Tibial nerve (tissue), 4 donors: Measurements from ENCODE around the gene B9D1. TPM values are rescaled to one million over a fixed set of nuclear protein-coding genes. Genes with fewer than 3 reads are reported as not detected.

ENCODE experiments used
- DNase-seq, 2 donors: peaks; one replicate each; pipeline ENCODE4 v3.0.0-alpha.2; 2019; ENCODE audit warnings: low spot score in 2 of 2
- H3K27ac ChIP-seq, 4 donors: fragments of 200-600 bp; sonication (generic) in 3 of 4; one replicate each; pipeline ENCODE4 v1.5.1; 2017 to 2019; ENCODE audit warnings: mild to moderate bottlenecking in 1 of 4
- H3K27me3 ChIP-seq, 2 donors: fragments of 200-600 bp; sonication (generic) in 1 of 2; one replicate each; pipeline versions ENCODE4 v1.5.1 to v1.6.0; 2017 to 2019
- H3K36me3 ChIP-seq, 3 donors: fragments of 200-600 bp; sonication (generic); one replicate each; pipeline ENCODE4 v1.5.1; 2018 to 2019
- H3K4me1 ChIP-seq, 4 donors: fragments of 200-600 bp; sonication (generic) in 3 of 4; one replicate each; pipeline ENCODE4 v1.5.1; 2017 to 2019
- H3K4me3 ChIP-seq, 4 donors: fragments of 200-600 bp; sonication (generic) in 3 of 4; one replicate each; pipeline ENCODE4 v1.5.1; 2017 to 2019; ENCODE audit warnings: mild to moderate bottlenecking in 1 of 4, moderate library complexity in 1 of 4
- H3K9me3 ChIP-seq, 4 donors: fragments of 200-600 bp; sonication (generic) in 3 of 4; one replicate each; pipeline ENCODE4 v1.5.1; 2017 to 2019
- EP300 ChIP-seq, 2 donors: sonication (generic); formaldehyde crosslinking; IDR thresholded peaks; one replicate each; pipeline ENCODE4 v1.6.1; 2017; ENCODE audit warnings: antibody characterized with exemption in 2 of 2, mild to moderate bottlenecking in 1 of 2
- POLR2A ChIP-seq, 2 donors: fragments of 450-650 bp; IDR thresholded peaks; one replicate each; pipeline ENCODE4 v1.6.1; 2017; ENCODE audit warnings: antibody characterized with exemption in 2 of 2, mild to moderate bottlenecking in 2 of 2, moderate library complexity in 2 of 2
- WGBS, 2 donors: methylation state at CpG; one replicate each; pipeline ENCODE4 v1.1.5; 2018; 5-methylcytosine and 5-hydroxymethylcytosine counted together
- total RNA-seq, 4 donors: library from RNA; depleted of rRNA; stranded (reverse); fragments of >200 nt; gene quantifications; one replicate each; pipeline ENCODE4 v1.1.0, GENCODE V29; 2016
- TF ChIP-seq, protein P1 (sequence below), 5 experiments: fragments of 200-600 bp in 3 of 5; fragments of 450-650 bp in 2 of 5; sonication (generic) in 3 of 5; IDR thresholded peaks; one replicate each; pipeline ENCODE4 v1.5.1; 2016 to 2019; ENCODE audit warnings: antibody characterized with exemption in 5 of 5, mild to moderate bottlenecking in 3 of 5, moderate library complexity in 2 of 5

The B9D1 gene
- total RNA-seq, 4 donors from 2014 or later, result 21.6 to 65.4 (median 43.4) TPM

DNA sequence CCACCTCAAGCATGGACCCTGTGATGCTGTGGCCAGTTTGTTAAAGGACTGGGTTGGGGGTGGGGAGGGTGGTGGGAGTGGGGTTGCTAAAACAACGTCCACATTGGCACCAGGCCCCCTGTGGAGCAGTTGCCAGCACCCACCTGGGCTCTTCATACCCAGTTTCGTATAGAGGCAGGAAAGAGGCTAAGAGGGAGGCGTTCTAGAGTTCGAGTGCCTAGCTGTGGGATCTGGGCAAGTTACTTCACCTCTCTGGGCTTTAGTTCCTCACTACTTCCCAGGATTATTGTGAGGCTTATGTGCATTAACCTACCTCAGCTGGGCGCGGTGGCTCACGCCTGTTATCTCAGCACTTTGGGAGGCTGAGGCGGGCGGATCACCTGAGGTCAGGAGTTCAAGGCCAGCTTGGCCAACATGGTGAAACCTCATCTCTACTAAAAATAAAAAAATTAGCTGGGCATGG is 23.0 kb upstream of the B9D1 start:
- WGBS, 2 donors, result 84 to 85% methylated on average over 7 to 9 of the region's 9 CpGs
- Histone ChIP-seq H3K4me1 (peaks cover 3 to 97% (median 60%) of the 10 kb centered on the region in 4 donors), H3K4me3 (peak overlapping the region in 1 of 4 donors; percentile 6), H3K36me3 (peaks cover 2 to 41% (median 25%) of the 10 kb centered on the region in 3 donors), H3K27me3 (no peaks in the 10 kb centered on the region), H3K9me3 (no peaks in the 10 kb centered on the region), H3K27ac (peak overlapping the region; percentile 83 to 97 (median 96))
- TF ChIP-seq, protein P1, sequence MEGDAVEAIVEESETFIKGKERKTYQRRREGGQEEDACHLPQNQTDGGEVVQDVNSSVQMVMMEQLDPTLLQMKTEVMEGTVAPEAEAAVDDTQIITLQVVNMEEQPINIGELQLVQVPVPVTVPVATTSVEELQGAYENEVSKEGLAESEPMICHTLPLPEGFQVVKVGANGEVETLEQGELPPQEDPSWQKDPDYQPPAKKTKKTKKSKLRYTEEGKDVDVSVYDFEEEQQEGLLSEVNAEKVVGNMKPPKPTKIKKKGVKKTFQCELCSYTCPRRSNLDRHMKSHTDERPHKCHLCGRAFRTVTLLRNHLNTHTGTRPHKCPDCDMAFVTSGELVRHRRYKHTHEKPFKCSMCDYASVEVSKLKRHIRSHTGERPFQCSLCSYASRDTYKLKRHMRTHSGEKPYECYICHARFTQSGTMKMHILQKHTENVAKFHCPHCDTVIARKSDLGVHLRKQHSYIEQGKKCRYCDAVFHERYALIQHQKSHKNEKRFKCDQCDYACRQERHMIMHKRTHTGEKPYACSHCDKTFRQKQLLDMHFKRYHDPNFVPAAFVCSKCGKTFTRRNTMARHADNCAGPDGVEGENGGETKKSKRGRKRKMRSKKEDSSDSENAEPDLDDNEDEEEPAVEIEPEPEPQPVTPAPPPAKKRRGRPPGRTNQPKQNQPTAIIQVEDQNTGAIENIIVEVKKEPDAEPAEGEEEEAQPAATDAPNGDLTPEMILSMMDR (IDR thresholded peaks at IDR 0.05), result no peak
- TF ChIP-seq POLR2A (IDR thresholded peaks at IDR 0.05) (no peak), EP300 (IDR thresholded peaks at IDR 0.05) (no peak)
- DNase-seq, result no peak

DNA sequence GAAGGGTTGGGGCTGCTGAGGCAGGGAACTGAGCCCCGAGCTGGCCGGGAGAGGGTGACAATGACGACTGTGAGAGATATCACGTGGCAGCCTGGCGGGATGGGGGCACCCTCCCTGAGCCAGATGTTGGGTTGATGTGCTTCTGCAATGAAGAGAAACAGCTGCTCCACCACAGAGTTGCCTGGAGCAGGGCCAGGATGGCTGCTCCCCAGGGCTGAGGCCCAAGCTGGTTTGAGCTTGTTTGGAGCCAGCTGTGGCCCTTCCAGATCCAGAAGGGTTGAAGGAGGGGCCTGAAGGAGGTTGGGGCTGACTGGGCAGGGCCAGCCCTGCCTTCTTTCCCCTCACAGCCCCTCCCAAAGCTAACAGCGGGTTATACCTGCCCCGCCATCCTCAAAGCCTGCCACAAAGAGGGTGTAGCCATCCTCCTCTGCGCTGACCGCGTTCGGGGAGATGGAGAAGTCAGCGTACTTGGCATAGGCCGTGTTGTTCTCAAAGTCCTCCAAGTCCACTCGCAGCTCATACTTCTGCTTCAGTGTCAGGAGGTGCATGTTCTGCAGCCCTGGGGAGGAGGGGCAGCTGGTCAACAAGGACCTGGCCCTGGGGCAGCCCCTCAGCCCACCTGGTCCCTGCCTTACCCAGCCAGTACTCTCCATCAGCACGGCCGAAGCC is 22.3 kb upstream of the B9D1 start:
- Histone ChIP-seq H3K36me3 (peaks cover 2 to 48% (median 30%) of the 10 kb centered on the region in 3 donors), H3K9me3 (no peaks in the 10 kb centered on the region), H3K4me1 (peaks cover 3 to 97% (median 56%) of the 10 kb centered on the region in 4 donors), H3K4me3 (peak overlapping the region in 1 of 4 donors; percentile 6), H3K27ac (peak overlapping the region; percentile 83 to 97 (median 96)), H3K27me3 (no peaks in the 10 kb centered on the region)
- 28 to 40% methylated on average over 14 to 15 of the region's 16 CpGs for WGBS, 2 donors
- peak in 1 of 2 donors; percentile 27 for TF ChIP-seq POLR2A (IDR thresholded peaks at IDR 0.05)
- TF ChIP-seq, protein P1 (IDR thresholded peaks at IDR 0.05), result peak in 1 of 5 experiments; percentile 5
- TF ChIP-seq EP300 (IDR thresholded peaks at IDR 0.05), result peak; percentile 29 to 90
- peak; percentile 92 to 94 for DNase-seq

DNA sequence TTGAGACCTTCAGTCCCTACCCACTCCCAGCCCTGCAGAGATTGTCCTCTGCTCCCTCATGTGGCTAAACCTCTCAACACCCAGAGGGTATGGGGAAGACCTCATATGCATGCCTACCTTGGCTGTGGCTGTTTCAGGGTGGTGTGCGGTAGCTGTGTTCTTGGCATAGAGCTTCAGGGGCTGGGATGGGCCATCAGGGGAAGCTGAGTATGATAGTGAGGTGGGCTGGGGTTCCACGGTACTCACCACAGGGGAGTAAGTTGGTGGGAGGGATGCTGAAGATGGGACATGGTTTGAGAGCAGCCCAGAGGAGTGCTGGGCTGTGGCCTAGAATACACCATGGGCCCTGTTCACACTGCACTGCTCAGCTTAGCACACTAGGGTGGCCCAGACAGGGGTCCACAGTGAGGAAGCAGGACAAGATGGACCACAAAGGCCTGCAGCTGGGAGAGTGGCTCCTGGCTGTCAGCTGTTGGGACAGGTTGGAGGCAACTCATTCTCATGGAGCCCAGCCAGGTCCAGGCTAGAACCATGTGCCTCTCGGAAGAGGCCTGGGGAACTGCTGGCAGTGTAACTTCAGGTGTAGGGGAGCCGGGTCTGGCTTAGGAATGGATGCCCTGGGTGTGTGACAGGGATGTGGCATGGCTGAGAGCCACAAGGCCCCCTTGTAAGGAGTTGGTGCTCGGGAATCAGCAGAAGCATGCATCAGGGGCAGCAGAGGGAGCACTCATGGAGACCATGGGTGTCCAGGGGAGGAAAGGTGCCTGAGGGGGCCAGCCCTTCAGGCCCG is 21.4 kb upstream of the B9D1 start:
- Histone ChIP-seq H3K27ac (peak overlapping the region; percentile 83 to 97 (median 96)), H3K27me3 (no peaks in the 10 kb centered on the region), H3K4me1 (peaks cover 3 to 97% (median 58%) of the 10 kb centered on the region in 4 donors), H3K36me3 (peaks cover 2 to 53% (median 30%) of the 10 kb centered on the region in 3 donors), H3K9me3 (no peaks in the 10 kb centered on the region), H3K4me3 (no peak overlapping the region)
- TF ChIP-seq, protein P1 (IDR thresholded peaks at IDR 0.05), result no peak
- no peak for TF ChIP-seq EP300 (IDR thresholded peaks at IDR 0.05)
- no peak for TF ChIP-seq POLR2A (IDR thresholded peaks at IDR 0.05)
- 67 to 82% methylated on average over 6 of the region's 6 CpGs for WGBS, 2 donors
- DNase-seq, result no peak

DNA sequence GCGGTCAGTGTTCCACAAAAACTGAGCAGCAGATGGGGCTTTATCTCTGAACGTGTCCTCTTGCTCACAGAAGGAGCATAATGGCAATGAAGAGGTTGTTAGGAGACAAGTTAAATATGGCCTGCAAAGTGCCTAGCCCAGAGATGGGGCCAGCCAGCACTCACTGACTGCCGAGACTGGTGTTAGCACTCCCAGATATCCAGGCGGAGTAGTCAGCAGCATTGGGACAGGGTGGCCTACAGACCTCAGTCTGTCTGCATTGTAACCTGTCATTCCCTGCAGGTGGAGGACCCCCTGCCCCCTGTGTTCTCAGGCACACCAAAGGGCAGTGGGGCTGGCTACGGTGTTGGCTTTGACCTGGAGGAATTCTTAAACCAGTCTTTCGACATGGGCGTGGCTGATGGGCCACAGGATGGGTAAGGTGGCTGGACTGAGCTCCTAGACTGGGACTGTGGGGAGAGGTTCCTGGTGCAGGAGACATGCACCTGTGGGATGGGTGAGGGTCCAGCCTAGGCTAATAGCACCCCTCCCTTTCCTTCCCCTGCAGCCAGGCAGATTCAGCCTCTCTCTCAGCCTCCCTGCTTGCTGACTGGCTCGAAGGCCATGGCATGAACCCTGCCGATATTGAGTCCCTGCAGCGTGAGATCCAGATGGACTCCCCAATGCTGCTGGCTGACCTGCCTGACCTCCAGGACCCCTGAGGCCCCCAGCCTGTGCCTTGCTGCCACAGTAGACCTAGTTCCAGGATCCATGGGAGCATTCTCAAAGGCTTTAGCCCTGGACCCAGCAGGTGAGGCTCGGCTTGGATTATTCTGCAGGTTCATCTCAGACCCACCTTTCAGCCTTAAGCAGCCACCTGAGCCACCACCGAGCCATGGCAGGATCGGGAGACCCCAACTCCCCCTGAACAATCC is 20.3 kb upstream of the B9D1 start:
- whole genome bisulfite sequencing, 2 donors, result 77 to 79% methylated on average over 11 to 13 of the region's 13 CpGs
- Histone ChIP-seq H3K27ac (peak overlapping the region; percentile 6 to 97 (median 64)), H3K9me3 (no peaks in the 10 kb centered on the region), H3K27me3 (no peaks in the 10 kb centered on the region), H3K4me1 (peaks cover 0 to 87% (median 47%) of the 10 kb centered on the region in 4 donors), H3K4me3 (no peak overlapping the region), H3K36me3 (peaks cover 2 to 53% (median 30%) of the 10 kb centered on the region in 3 donors)
- TF ChIP-seq POLR2A (IDR thresholded peaks at IDR 0.05), result no peak
- TF ChIP-seq, protein P1 (IDR thresholded peaks at IDR 0.05), result no peak
- no peak for TF ChIP-seq EP300 (IDR thresholded peaks at IDR 0.05)
- no peak for DNase-seq
